GM21825 (cell line): ENCODE results near the gene AFAP1L2.

Experiments
- ATAC-seq: cut with Tn5 transposase; IDR thresholded peaks from one replicate; pipeline ENCODE4 v1.9.1; 2021; ENCODE audit warnings: mild to moderate bottlenecking, moderate library complexity; ENCODE audit not compliant: unreplicated experiment

The AFAP1L2 gene

DNA sequence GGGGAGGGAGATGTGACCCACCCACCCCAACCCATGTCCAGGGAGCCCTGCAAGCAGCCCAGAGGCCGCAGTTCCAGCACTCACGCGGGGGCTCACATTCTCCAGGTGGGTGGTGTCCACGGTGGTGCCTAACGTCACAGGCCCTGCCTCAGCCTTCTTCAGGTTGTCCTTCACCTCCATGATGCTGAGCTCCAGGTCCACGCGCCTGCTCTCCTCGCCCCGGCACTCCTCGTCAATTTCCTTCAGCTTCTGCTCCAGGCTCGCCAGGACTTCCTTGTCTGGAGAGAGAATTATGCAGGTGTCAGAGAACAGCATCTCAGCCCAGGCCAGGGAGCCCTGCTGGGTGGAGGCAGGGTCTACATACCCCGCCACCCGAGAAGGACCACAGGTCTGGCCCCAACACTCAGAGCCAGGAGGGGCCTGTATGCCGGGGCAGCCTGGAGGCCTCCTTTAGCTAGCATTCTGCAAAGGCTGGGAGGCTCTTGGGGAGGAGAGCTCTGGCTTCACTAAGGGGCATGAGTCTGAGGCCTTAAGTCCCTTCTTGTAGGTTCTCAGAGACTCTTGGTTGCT is 107.1 kb downstream of the AFAP1L2 start:
- ATAC-seq, result no peak

- ATAC-seq, result no peak
Measured at GRCh38 chr10:114295393-114295792, 108.9 kb downstream of the AFAP1L2 start.

DNA sequence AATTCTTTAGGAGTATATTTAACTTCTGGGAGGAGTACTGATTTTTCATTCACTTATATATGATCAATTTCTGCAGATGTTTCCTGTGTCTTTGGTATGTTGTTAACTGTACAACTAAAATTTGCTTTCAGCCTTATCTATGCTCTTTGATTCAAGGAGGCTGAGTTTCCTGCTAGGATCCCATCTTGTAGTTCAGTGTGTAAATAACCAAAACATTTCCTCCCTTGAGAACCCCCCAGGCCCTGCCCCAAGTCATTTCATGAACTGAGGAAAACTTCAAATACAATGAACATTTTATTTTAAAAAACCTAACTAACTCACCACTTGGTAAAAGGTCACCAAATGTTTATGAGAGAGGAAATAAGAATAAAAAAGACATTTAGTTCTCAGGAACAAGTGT is 109.8 kb downstream of the AFAP1L2 start:
- ATAC-seq, result no peak

- no peak for ATAC-seq
Measured at GRCh38 chr10:114293075-114293474, 111.2 kb downstream of the AFAP1L2 start.

- ATAC-seq, result no peak
Measured at GRCh38 chr10:114291516-114291915, 112.8 kb downstream of the AFAP1L2 start.

- ATAC-seq, result no peak
Measured at GRCh38 chr10:114291076-114291475, 113.2 kb downstream of the AFAP1L2 start.

DNA sequence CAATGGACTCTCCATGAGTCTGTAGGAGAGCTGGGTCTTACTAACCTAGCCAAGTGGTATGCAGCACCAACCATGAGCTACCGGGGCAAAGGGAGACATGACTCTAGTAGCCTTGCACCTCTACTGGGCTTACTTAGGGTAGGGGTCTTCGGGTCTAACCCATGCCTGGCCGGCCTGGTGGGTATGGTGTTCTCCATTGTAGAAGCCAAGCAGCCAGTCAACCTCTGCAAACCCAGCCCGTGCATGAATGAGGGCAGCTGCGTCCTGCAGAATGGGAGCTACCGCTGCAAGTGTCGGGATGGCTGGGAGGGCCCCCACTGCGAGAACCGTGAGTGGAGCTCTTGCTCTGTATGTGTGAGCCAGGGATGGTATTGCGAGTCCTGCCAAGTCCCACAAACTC is 114.3 kb downstream of the AFAP1L2 start:
- ATAC-seq, result no peak

DNA sequence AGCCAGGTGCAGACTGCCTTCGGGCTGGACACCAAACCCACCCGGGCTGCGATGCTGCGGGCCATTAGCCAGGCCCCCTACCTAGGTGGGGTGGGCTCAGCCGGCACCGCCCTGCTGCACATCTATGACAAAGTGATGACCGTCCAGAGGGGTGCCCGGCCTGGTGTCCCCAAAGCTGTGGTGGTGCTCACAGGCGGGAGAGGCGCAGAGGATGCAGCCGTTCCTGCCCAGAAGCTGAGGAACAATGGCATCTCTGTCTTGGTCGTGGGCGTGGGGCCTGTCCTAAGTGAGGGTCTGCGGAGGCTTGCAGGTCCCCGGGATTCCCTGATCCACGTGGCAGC is 115.2 kb downstream of the AFAP1L2 start:
- ATAC-seq, result no peak

DNA sequence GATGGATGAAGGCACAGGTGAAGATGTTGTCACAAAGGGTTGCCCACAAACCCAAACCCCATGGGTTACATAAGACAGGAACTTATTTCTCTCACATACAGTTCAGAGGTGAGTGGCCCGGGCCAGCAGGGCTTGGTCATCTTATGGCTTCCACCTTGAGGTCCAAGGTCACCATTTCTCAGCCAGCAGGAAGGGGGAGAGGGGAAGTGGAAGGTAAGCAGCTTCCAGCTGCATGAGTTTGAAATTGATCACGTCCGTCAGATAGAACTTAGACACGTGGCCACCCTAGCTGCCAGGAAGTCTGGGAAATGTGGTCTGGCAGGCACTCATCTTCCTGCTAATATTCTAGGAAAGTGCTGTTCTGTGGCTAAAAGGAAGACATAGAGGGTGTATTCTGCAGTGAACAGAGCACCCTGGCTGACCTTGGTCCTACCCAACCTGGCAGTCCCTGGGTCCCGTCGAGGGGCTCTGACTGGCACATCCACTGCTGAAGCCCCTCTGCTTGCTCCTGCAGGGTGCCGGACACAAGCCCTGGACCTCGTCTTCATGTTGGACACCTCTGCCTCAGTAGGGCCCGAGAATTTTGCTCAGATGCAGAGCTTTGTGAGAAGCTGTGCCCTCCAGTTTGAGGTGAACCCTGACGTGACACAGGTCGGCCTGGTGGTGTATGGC is 115.7 kb downstream of the AFAP1L2 start:
- ATAC-seq, result no peak

GRCh38 chr10:114286921-114287320 is 117.4 kb downstream of the AFAP1L2 start:
- ATAC-seq, result no peak

- no peak for ATAC-seq
Measured at GRCh38 chr10:114285961-114286441, 118.3 kb downstream of the AFAP1L2 start.

DNA sequence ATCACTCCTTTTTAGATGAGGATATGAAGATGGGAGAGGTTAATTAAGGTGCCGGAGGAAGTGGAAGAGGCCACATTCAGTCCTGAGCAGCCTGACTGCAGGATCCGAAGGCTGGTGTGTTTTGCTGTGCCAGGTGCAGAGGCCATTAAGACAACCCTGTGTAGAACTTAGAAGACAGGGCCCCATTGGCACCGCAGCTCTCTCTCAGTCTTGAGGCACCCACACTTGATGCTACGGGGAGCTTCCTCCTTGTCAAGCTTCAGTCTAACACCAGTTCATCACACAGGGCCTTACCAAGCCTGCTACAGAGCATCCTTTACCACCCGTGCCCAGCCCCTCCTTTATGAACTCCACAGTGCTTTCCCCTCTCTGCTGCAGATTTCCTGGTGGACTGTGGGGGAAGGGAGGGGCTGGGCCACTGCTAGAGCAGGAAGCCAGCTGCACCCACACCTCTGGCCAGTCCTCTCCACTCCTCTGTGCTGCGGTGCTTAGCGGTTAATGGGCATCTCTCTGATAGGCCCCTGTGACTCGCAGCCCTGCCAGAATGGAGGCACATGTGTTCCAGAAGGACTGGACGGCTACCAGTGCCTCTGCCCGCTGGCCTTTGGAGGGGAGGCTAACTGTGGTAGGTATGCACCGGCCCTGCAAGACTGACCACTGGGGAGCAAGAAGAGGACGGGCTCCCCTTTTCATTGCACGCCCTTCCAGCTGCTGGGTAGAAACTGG is 119.8 kb downstream of the AFAP1L2 start:
- no peak for ATAC-seq

- ATAC-seq, result no peak
Measured at GRCh38 chr10:114283535-114284234, 120.6 kb downstream of the AFAP1L2 start.

DNA sequence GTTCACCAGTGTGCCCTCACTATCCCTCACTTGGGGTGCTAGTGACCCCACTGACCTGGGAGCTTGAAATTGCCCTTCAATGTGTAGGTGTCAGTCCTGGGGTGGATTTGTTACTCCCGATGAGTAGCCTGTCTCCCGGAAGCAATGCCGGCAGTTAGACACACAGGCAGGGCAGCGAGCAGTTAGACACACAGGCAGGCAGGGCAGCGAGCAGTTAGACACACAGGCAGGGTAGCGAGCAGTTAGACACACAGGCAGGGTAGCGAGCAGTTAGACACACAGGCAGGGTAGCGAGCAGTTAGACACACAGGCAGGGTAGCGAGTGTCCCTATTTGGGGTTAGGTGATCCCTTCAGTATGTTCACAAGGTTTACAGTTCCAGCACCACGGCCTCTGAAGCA is 121.2 kb downstream of the AFAP1L2 start:
- no peak for ATAC-seq

DNA sequence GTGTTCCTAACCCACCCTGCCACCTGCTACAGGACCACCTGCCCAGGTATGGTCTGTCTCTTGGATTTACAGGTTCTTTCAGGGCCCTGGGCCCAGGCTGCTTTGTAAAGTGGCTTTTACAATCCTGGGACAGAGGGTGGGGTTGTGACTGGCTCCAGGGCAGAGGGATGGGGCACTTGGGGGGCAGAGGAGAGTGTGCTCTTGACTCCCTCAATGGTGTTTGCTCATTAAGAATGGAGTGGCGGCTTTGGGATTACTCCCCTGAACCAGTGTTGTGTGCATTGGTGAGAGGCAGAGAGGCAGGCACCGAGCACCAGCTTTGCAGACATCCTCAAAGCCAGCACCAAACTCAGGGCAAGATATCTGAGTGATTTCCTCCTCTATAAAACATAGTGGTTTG is 121.8 kb downstream of the AFAP1L2 start:
- ATAC-seq, result no peak

DNA sequence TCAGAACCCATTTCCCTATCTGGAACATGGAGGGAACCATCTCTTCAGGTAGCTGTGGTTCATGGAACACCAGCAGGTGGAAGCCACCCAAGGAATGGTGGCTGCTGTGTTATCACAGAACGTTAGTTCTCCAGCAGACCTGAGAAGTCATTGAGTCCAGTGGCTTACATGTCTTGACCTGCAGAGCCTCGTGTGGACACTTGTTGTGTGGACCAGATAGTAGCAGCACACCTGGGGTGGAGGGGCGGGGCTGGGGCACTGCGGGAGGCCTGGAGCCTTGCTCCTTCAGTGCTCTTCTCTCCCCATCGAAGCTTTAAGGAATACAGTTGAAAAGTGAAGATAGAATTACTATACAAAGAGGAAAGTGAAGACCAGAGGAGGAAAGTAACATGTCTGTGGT is 122.8 kb downstream of the AFAP1L2 start:
- no peak for ATAC-seq

DNA sequence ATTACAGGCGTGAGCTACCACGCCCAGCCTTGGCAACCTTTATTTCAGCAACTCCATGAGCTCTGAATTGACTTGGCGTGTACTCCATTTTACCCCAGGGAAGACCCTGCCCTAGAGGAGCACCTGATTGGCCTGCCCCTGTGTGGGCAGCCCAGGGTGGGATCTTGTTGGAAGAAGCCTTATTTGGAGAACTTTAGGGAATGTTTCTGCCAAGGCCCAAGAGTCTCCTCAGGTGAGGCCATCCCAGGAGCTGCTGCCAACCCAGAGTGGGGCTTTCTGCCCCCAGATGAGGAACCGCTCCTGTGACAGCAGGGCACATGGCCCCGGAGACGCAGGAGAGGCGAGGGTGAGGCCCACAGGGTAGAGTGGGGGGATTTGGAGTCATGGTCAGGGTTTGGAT is 123.3 kb downstream of the AFAP1L2 start:
- no peak for ATAC-seq

GRCh38 chr10:114279901-114280644 is 124.2 kb downstream of the AFAP1L2 start:
- no peak for ATAC-seq

DNA sequence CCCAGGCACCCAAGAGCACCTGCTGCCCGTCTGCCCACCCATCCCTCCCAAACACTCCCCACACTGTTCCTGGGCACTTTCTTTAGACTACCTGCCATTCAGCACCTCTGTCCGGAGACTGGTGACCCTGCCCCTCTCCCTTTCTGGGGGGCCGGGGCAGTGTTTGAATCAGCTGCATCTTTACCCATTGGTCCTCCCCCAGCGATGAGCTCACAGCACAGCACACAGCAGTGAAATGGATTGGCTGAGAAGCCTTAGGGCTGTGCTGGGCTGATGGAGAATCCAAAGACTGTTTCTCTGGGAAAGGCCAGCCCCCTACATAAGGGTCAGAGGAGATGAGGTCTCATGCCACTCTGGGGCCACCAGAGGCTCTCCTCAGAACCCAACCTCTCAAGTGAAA is 125.0 kb downstream of the AFAP1L2 start:
- ATAC-seq, result no peak

GRCh38 chr10:114278884-114279191 is 125.5 kb downstream of the AFAP1L2 start:
- no peak for ATAC-seq
